ENCODE data around the gene ARHGAP12.
"Not testable (repeated sequence)": the region's sequence is repeated elsewhere in the genome, so short reads cannot be mapped to it uniquely, and the experiment has no call there.

The ARHGAP12 gene

DNA sequence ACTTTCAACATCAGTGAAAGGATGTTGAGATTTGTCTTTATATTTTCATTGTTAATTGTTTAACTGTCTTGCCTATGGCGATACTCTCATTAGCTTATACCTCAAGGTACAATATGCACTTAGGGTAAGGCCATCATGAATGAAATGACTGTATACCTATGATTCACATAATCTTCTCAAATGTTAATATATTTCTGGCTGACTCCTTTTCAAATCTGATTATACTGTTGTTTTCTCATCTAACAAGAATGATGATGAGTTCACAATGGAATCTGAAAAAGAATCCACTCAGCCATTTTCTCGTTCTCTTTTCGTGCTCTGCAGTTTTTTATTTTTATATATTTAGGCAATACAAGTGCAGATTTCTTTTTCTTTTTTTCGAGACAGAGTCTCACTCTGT lies 159.1 kb downstream of the ARHGAP12 start:
- H3K27me3 ChIP-seq (ENCODE audit: control insufficient read depth in 1 of 2, insufficient read depth in 2 of 2, low read length in 2 of 2): no peaks in the 10 kb centered on the region
- no peak overlapping the region for H3K4me3 ChIP-seq (ENCODE audit: low read length in 2 of 2)
- no peak overlapping the region for H3K27ac ChIP-seq (ENCODE audit: low read length)
- H3K9me3 ChIP-seq (ENCODE audit: control insufficient read depth in 2 of 2, low read length in 2 of 2): no peaks in the 10 kb centered on the region
- no peaks in the 10 kb centered on the region for H3K36me3 ChIP-seq (ENCODE audit: control insufficient read depth in 2 of 2, insufficient read depth in 2 of 2, low read length in 2 of 2)
- peaks cover 9% of the 10 kb centered on the region for H3K4me1 ChIP-seq (ENCODE audit: control insufficient read depth, insufficient read depth, low read length)
- H3K9ac ChIP-seq (ENCODE audit: low read length in 2 of 2): no peak overlapping the region

DNA sequence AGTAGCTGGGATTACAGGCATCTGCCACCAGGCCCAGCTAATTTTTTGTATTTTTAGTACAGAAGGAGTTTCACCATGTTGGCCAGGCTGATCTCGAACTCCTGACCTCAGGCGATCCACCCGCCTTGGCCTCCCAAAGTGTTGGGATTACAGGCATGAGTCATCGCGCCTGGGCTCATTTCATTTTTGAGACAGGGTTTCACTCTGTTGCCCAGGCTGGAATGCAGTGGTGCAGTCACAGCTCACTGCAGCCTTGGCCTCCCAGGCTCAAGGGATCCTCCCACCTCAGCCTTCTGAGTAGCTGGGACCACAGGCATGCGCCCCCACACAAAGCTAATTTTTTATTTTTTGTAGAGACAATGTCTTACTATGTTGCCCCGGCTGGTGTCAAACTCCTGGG lies 159.7 kb downstream of the ARHGAP12 start:
- H3K4me3 ChIP-seq (ENCODE audit: low read length in 2 of 2); H3K27me3 ChIP-seq (ENCODE audit: control insufficient read depth in 1 of 2, insufficient read depth in 2 of 2, low read length in 2 of 2); H3K36me3 ChIP-seq (ENCODE audit: control insufficient read depth in 2 of 2, insufficient read depth in 2 of 2, low read length in 2 of 2); H3K4me1 ChIP-seq (ENCODE audit: control insufficient read depth, insufficient read depth, low read length); H3K27ac ChIP-seq (ENCODE audit: low read length); H3K9ac ChIP-seq (ENCODE audit: low read length in 2 of 2); H3K9me3 ChIP-seq (ENCODE audit: control insufficient read depth in 2 of 2, low read length in 2 of 2): not testable (repeated sequence)

- H3K27ac ChIP-seq (ENCODE audit: low read length): no peak overlapping the region
Measured at GRCh38 chr10:31768467-31768866, 160.2 kb downstream of the ARHGAP12 start.

DNA sequence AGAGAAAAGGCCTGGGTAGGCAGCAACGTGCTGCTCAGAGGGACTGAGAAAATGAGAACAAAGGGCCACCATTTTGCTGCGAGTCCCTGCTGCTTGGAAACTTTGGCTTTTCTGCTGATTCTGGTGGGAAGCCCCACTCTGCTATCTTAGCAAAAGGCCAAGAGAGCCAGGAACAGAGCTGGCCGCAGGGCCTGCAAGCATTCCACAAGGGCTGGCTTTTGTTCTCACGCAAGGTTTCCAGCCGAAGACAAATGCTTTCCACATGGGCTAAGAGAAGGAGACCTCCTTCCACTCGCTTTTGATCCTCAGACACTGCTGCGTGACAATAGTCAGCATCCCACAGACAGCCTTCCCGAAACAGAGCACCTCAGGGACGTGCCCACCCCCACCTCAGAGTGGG lies 163.1 kb downstream of the ARHGAP12 start:
- H3K27me3 ChIP-seq (ENCODE audit: control insufficient read depth in 1 of 2, insufficient read depth in 2 of 2, low read length in 2 of 2): no peaks in the 10 kb centered on the region
- H3K27ac ChIP-seq (ENCODE audit: low read length): no peak overlapping the region

More at GRCh38 chr10:31768467-31768866, 160.2 kb downstream of the ARHGAP12 start:
- Histone ChIP-seq H3K27me3 (ENCODE audit: control insufficient read depth in 1 of 2, insufficient read depth in 2 of 2, low read length in 2 of 2) (no peaks in the 10 kb centered on the region), H3K4me3 (ENCODE audit: low read length in 2 of 2) (no peak overlapping the region), H3K36me3 (ENCODE audit: control insufficient read depth in 2 of 2, insufficient read depth in 2 of 2, low read length in 2 of 2) (no peaks in the 10 kb centered on the region), H3K4me1 (ENCODE audit: control insufficient read depth, insufficient read depth, low read length) (peaks cover 8% of the 10 kb centered on the region), H3K9ac (ENCODE audit: low read length in 2 of 2) (no peak overlapping the region), H3K9me3 (ENCODE audit: control insufficient read depth in 2 of 2, low read length in 2 of 2) (no peaks in the 10 kb centered on the region)

DNA sequence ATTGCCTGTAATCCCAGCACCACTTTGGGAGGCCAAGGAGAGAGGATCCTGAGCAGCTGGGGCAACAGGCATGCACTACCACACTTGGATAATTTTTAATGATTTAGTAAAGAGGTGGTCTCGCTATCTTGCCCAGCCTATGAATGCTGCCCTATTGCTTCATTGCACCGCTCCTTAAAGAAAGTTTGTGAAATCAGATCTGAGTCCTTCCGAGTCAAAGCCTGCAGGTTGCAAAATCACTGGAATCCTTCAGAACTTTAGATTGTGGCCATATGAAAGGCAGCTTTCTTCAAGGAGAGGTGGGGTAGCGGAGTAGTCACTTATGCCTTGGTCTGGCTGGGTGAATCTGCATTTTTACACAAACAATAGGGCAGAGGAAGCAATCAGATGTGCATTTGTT lies 166.3 kb downstream of the ARHGAP12 start:
- Histone ChIP-seq H3K27ac (ENCODE audit: low read length) (no peak overlapping the region), H3K9me3 (ENCODE audit: control insufficient read depth in 2 of 2, low read length in 2 of 2) (no peaks in the 10 kb centered on the region), H3K27me3 (ENCODE audit: control insufficient read depth in 1 of 2, insufficient read depth in 2 of 2, low read length in 2 of 2) (no peaks in the 10 kb centered on the region), H3K4me3 (ENCODE audit: low read length in 2 of 2) (no peak overlapping the region), H3K4me1 (ENCODE audit: control insufficient read depth, insufficient read depth, low read length) (peaks cover 16% of the 10 kb centered on the region), H3K9ac (ENCODE audit: low read length in 2 of 2) (no peak overlapping the region), H3K36me3 (ENCODE audit: control insufficient read depth in 2 of 2, insufficient read depth in 2 of 2, low read length in 2 of 2) (no peaks in the 10 kb centered on the region)

More for the DNA sequence above, 163.1 kb downstream of the ARHGAP12 start:
- H3K9ac ChIP-seq (ENCODE audit: low read length in 2 of 2): no peak overlapping the region
- H3K4me3 ChIP-seq (ENCODE audit: low read length in 2 of 2): no peak overlapping the region
- H3K9me3 ChIP-seq (ENCODE audit: control insufficient read depth in 2 of 2, low read length in 2 of 2): no peaks in the 10 kb centered on the region
- H3K36me3 ChIP-seq (ENCODE audit: control insufficient read depth in 2 of 2, insufficient read depth in 2 of 2, low read length in 2 of 2): no peaks in the 10 kb centered on the region
- peaks cover 8% of the 10 kb centered on the region for H3K4me1 ChIP-seq (ENCODE audit: control insufficient read depth, insufficient read depth, low read length)

GRCh38 chr10:31761156-31761555 lies 167.5 kb downstream of the ARHGAP12 start:
- peaks cover 19% of the 10 kb centered on the region for H3K4me1 ChIP-seq (ENCODE audit: control insufficient read depth, insufficient read depth, low read length)
- H3K27ac ChIP-seq (ENCODE audit: low read length): peak overlapping the region; percentile 98
- H3K27me3 ChIP-seq (ENCODE audit: control insufficient read depth in 1 of 2, insufficient read depth in 2 of 2, low read length in 2 of 2): no peaks in the 10 kb centered on the region
- no peak overlapping the region for H3K4me3 ChIP-seq (ENCODE audit: low read length in 2 of 2)
- H3K9ac ChIP-seq (ENCODE audit: low read length in 2 of 2): peak overlapping the region; percentile 85 to 87
- H3K9me3 ChIP-seq (ENCODE audit: control insufficient read depth in 2 of 2, low read length in 2 of 2): no peaks in the 10 kb centered on the region
- no peaks in the 10 kb centered on the region for H3K36me3 ChIP-seq (ENCODE audit: control insufficient read depth in 2 of 2, insufficient read depth in 2 of 2, low read length in 2 of 2)

DNA sequence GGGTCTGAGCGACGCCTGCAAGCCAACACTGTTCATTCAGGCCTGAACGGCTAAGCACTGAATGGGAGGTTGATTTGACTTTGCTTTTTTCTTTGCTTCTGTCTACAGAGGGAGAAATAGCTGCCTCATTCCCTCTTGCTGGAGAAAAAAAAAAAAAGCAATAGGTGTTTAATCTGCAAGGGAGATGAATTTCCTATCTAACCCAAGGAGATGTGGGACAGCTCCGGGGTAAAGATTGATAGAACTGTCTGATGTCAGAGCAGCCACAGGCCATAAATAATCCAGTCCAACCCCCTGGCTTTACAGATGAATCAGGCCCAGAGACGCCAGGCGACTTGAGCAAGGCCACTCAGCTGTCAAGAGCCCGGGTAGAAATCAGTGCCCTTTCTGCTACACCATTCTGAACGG lies 168.0 kb downstream of the ARHGAP12 start:
- H3K9ac ChIP-seq (ENCODE audit: low read length in 2 of 2): peak overlapping the region; percentile 85 to 87
- no peaks in the 10 kb centered on the region for H3K9me3 ChIP-seq (ENCODE audit: control insufficient read depth in 2 of 2, low read length in 2 of 2)
- no peaks in the 10 kb centered on the region for H3K27me3 ChIP-seq (ENCODE audit: control insufficient read depth in 1 of 2, insufficient read depth in 2 of 2, low read length in 2 of 2)
- H3K4me3 ChIP-seq (ENCODE audit: low read length in 2 of 2): peak overlapping the region; percentile 64 to 72
- H3K36me3 ChIP-seq (ENCODE audit: control insufficient read depth in 2 of 2, insufficient read depth in 2 of 2, low read length in 2 of 2): no peaks in the 10 kb centered on the region
- peaks cover 20% of the 10 kb centered on the region for H3K4me1 ChIP-seq (ENCODE audit: control insufficient read depth, insufficient read depth, low read length)
- H3K27ac ChIP-seq (ENCODE audit: low read length): peak overlapping the region; percentile 98

GRCh38 chr10:31759799-31760626 lies 168.6 kb downstream of the ARHGAP12 start:
- Histone ChIP-seq H3K4me3 (ENCODE audit: low read length in 2 of 2) (peak overlapping the region; percentile 76 to 92), H3K4me1 (ENCODE audit: control insufficient read depth, insufficient read depth, low read length) (peaks cover 25% of the 10 kb centered on the region), H3K36me3 (ENCODE audit: control insufficient read depth in 2 of 2, insufficient read depth in 2 of 2, low read length in 2 of 2) (no peaks in the 10 kb centered on the region), H3K27me3 (ENCODE audit: control insufficient read depth in 1 of 2, insufficient read depth in 2 of 2, low read length in 2 of 2) (no peaks in the 10 kb centered on the region), H3K9me3 (ENCODE audit: control insufficient read depth in 2 of 2, low read length in 2 of 2) (no peaks in the 10 kb centered on the region), H3K27ac (ENCODE audit: low read length) (peak overlapping the region; percentile 98), H3K9ac (ENCODE audit: low read length in 2 of 2) (peak overlapping the region; percentile 88 to 96)

DNA sequence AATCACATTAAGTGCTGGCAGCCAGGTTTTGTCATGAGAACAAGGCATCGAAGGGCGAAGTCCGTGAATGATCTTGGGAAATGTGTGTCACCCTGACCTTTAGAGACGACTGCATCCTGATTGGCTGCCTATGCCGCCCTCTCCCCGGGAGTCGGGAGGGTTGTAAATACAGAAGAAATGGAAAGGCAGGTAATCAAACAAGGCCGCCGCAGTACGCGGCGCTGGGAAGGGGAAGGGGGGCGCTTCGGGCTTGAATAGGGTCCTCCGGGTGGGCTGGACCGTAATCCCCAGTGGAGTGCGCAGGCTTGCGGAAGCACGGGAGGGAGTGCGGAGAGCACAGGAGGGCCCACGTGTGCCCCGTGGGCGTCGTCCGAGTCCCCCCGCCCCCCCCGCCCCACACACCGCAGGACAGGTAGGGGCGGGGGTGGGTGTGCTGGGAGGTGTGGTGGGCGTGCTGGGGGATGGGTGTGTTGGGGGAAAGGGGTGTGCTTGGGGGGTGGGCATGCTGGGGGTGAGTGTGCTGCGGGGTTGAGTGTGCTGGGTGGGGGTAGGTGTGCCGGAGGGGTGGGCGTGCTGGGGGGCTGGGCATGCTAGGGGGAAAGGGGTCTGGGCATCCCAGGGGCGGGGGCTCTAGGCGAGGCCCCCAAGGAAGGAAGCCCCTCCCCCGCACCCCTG lies 169.4 kb downstream of the ARHGAP12 start:
- Histone ChIP-seq H3K4me1 (ENCODE audit: control insufficient read depth, insufficient read depth, low read length) (peaks cover 28% of the 10 kb centered on the region), H3K9ac (ENCODE audit: low read length in 2 of 2) (peak overlapping the region; percentile 88 to 96), H3K27me3 (ENCODE audit: control insufficient read depth in 1 of 2, insufficient read depth in 2 of 2, low read length in 2 of 2) (no peaks in the 10 kb centered on the region), H3K36me3 (ENCODE audit: control insufficient read depth in 2 of 2, insufficient read depth in 2 of 2, low read length in 2 of 2) (no peaks in the 10 kb centered on the region), H3K27ac (ENCODE audit: low read length) (peak overlapping the region; percentile 98), H3K4me3 (ENCODE audit: low read length in 2 of 2) (peak overlapping the region; percentile 76 to 92), H3K9me3 (ENCODE audit: control insufficient read depth in 2 of 2, low read length in 2 of 2) (no peaks in the 10 kb centered on the region)

DNA sequence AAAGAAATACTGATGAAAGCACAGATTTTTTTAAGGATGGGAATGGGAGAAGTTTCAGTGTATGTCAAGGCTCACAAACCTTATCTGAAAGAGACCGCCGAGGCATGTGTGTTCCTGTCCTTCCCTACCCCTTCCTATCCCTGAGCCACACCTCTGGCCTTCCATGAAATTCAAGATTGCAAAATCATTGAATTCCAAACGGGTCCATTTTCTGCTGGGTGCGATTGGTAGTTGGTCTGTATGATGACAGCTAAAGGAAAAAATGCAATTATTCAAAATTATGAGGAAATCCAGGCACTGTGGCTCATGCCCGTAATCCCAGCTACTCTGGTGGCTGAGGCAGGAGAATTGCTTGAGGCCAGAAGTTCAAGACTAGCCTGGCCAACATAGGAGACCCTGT lies 170.1 kb downstream of the ARHGAP12 start:
- no peaks in the 10 kb centered on the region for H3K27me3 ChIP-seq (ENCODE audit: control insufficient read depth in 1 of 2, insufficient read depth in 2 of 2, low read length in 2 of 2)
- H3K9me3 ChIP-seq (ENCODE audit: control insufficient read depth in 2 of 2, low read length in 2 of 2): no peaks in the 10 kb centered on the region
- H3K4me3 ChIP-seq (ENCODE audit: low read length in 2 of 2): no peak overlapping the region
- H3K36me3 ChIP-seq (ENCODE audit: control insufficient read depth in 2 of 2, insufficient read depth in 2 of 2, low read length in 2 of 2): no peaks in the 10 kb centered on the region
- no peak overlapping the region for H3K9ac ChIP-seq (ENCODE audit: low read length in 2 of 2)
- H3K27ac ChIP-seq (ENCODE audit: low read length): no peak overlapping the region
- H3K4me1 ChIP-seq (ENCODE audit: control insufficient read depth, insufficient read depth, low read length): peaks cover 28% of the 10 kb centered on the region

- peaks cover 28% of the 10 kb centered on the region for H3K4me1 ChIP-seq (ENCODE audit: control insufficient read depth, insufficient read depth, low read length)
- no peaks in the 10 kb centered on the region for H3K27me3 ChIP-seq (ENCODE audit: control insufficient read depth in 1 of 2, insufficient read depth in 2 of 2, low read length in 2 of 2)
- H3K9ac ChIP-seq (ENCODE audit: low read length in 2 of 2): no peak overlapping the region
- H3K27ac ChIP-seq (ENCODE audit: low read length): peak overlapping the region; percentile 74
- H3K4me3 ChIP-seq (ENCODE audit: low read length in 2 of 2): peak overlapping the region in 1 of 2 donors; percentile 44
- no peaks in the 10 kb centered on the region for H3K9me3 ChIP-seq (ENCODE audit: control insufficient read depth in 2 of 2, low read length in 2 of 2)
- no peaks in the 10 kb centered on the region for H3K36me3 ChIP-seq (ENCODE audit: control insufficient read depth in 2 of 2, insufficient read depth in 2 of 2, low read length in 2 of 2)
Measured at GRCh38 chr10:31757831-31758230, 170.8 kb downstream of the ARHGAP12 start.
